OCI-M2 (cell line): Measurements from ENCODE around the gene TNFSF11.

Experiments
- DNase-seq: peaks from one replicate; lab custom pipeline; 2025; ENCODE audit not compliant: unreplicated experiment; lab: John Stamatoyannopoulos, UW

Gene TNFSF11

GRCh38 chr13:42607546-42607945, 33.6 kb downstream of the TNFSF11 start:
- no peak for DNase-seq

- DNase-seq = no peak
Observed at GRCh38 chr13:42610649-42611048, 36.7 kb downstream of the TNFSF11 start.

GRCh38 chr13:42611086-42611779, 37.3 kb downstream of the TNFSF11 start:
- no peak for DNase-seq

GRCh38 chr13:42612021-42612765, 38.2 kb downstream of the TNFSF11 start:
- no peak for DNase-seq

- no peak for DNase-seq
Observed at GRCh38 chr13:42614436-42615035, 40.6 kb downstream of the TNFSF11 start.

GRCh38 chr13:42615691-42616090, 41.7 kb downstream of the TNFSF11 start:
- no peak for DNase-seq

- DNase-seq = no peak
Observed at GRCh38 chr13:42617221-42617620, 43.3 kb downstream of the TNFSF11 start.

GRCh38 chr13:42623916-42624315, 50.0 kb downstream of the TNFSF11 start:
- DNase-seq = no peak

GRCh38 chr13:42625611-42626010, 51.7 kb downstream of the TNFSF11 start:
- DNase-seq = no peak

- no peak for DNase-seq
Observed at GRCh38 chr13:42626176-42626860, 52.4 kb downstream of the TNFSF11 start.

- DNase-seq = no peak
Observed at GRCh38 chr13:42628666-42629065, 54.7 kb downstream of the TNFSF11 start.

GRCh38 chr13:42631181-42631580, 57.2 kb downstream of the TNFSF11 start:
- DNase-seq = no peak

GRCh38 chr13:42633495-42633894, 59.5 kb downstream of the TNFSF11 start:
- DNase-seq = no peak

- DNase-seq = no peak
Observed at GRCh38 chr13:42638101-42638500, 64.1 kb downstream of the TNFSF11 start.

- DNase-seq = no peak
Observed at GRCh38 chr13:42638886-42639285, 64.9 kb downstream of the TNFSF11 start.

GRCh38 chr13:42643076-42643475, 69.1 kb downstream of the TNFSF11 start:
- DNase-seq = no peak

- DNase-seq = no peak
Observed at GRCh38 chr13:42644841-42645240, 70.9 kb downstream of the TNFSF11 start.

- DNase-seq = no peak
Observed at GRCh38 chr13:42645717-42646116, 71.8 kb downstream of the TNFSF11 start.

GRCh38 chr13:42649141-42649540, 75.2 kb downstream of the TNFSF11 start:
- DNase-seq = no peak

GRCh38 chr13:42649831-42650230, 75.9 kb downstream of the TNFSF11 start:
- no peak for DNase-seq

GRCh38 chr13:42650506-42650905, 76.6 kb downstream of the TNFSF11 start:
- no peak for DNase-seq
